Measurements from ENCODE around the gene SLC2A8.

Gene SLC2A8

DNA sequence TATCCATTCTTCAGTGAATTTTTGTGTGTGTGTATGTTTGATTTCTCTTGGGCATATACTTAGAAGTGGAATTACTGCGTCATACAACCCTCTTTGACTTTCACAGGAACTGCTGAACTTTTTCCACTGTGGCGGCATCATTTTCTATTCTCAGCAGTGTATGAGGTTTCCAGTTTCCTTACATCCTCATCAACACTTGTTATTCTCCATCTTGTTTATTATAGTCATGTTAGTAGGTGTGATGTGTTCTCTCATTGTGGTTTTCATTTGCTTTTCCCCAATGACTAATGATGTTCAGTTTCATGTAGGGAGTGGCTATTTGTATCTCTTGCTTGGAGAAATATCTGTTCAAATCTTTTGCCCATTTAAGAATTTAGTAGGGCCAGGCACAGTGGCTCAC, 29.8 kb downstream of the SLC2A8 start:
- in situ Hi-C loops (cut with MboI; ENCODE audit: low sequenced_read_pairs) = no loop called here

DNA sequence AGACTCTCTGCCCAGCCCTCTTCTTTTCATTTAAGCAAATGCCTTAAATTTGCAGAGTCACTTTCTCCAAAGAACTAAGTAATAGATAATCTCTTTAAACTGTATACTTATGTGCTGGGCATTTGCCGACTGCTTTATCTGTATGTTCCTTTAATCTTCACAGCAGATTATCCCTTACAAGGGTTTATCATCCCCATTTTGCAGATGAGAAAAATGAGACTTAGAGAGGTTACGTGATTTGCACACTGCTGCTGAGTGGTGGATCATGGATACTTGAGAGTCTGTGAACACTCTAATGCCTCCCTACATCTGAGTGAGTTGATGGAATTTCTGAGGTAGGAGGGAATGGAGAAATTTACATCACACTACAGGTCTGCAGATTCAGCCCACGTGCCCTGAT, 31.4 kb downstream of the SLC2A8 start:
- in situ Hi-C loops (cut with MboI; ENCODE audit: low sequenced_read_pairs) = no loop called here

DNA sequence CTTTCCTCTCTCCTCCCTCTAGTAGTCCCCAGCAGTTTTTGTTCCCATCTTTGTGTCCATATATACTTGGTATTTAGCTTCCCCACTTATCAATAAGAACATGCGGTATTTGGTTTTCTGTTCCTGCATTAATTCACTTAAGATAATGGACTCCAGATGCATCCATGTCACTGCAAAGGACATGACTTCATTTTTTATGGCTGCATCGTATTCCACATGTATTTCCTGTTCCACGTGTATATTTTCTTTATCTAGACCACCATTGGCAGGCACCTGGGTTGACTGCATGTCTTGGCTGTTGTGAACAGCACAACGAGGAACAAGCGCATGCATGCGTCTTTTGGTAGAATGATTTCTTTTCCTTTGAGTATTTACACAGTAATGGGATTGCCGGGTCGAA, 33.4 kb downstream of the SLC2A8 start:
- in situ Hi-C loops (cut with MboI; ENCODE audit: low sequenced_read_pairs) = no loop called here

DNA sequence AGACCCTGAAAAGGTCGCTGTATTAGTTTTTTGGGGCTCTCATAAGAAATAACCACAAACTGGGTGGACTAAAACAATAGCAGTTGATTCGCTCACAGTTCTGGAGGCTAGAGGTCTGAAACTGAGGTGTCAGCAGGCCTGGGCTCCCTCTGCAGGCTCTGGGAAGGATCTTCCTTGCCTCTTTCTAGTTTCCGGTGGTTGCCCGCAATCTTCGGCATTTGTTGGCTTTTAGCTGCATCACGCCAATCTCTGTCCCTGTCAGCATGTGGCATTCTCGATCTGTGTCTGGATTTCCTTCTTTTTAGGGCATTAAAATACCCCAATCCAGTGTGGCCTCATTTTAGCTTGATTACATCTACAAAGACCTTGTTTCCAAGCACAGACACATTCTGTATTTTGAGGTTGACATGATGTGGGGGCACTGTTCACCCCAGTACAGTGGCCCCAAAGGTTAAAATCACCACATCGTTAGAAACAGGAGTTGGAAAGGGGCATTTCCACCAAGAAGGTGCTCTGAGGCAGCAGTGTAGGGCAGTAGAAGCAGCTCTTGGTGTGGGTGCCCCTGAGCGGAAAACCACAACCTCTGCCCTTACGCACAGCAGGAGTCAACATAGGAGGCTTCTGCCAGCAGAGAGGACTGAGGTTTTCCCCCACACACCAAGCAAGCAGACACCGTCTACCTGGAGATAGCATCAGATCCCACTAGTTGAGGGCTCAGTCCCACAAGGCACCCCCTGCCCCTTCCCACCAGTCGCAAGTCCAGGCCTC, 40.7 kb downstream of the SLC2A8 start:
- in situ Hi-C loops (cut with MboI; ENCODE audit: low sequenced_read_pairs) = no loop called here

DNA sequence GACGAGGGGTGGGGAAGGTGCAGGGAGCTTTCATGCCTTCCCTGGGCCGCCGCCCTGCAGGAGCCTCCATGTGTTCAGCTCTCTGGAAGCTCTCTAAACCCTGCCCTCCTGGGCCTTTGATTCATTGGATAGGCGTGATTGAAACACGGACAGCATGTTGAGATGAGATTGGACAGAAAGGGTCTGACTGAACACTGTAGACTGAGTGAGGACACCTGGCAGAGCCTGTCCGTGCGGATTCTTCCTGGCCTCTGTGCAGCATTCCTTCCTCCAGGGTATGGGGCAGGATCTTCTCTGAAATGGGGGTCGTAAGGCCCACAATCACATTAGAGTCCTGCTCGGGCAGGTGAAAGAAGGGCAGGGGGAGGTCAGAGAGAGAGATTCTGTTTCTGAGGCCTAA, 41.4 kb downstream of the SLC2A8 start:
- in situ Hi-C loops (cut with MboI; ENCODE audit: low sequenced_read_pairs) = no loop called here

DNA sequence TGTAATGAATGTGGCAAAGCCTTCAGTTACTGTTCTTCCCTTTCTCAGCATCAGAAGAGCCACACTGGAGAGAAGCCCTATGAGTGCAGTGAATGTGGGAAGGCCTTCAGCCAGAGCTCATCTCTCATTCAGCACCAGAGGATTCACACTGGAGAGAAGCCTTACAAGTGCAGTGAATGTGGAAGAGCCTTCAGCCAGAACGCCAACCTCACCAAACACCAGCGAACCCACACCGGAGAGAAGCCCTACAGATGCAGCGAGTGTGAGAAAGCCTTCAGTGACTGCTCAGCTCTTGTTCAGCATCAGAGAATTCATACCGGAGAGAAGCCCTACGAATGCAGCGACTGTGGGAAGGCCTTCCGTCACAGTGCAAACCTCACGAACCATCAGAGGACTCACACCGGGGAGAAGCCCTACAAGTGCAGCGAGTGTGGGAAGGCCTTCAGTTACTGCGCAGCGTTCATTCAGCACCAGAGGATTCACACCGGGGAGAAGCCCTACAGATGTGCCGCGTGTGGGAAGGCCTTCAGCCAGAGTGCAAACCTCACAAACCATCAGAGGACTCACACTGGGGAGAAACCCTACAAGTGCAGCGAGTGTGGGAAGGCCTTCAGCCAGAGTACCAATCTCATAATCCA, 47.4 kb downstream of the SLC2A8 start:
- in situ Hi-C loops (cut with MboI; ENCODE audit: low sequenced_read_pairs) = no loop called here

DNA sequence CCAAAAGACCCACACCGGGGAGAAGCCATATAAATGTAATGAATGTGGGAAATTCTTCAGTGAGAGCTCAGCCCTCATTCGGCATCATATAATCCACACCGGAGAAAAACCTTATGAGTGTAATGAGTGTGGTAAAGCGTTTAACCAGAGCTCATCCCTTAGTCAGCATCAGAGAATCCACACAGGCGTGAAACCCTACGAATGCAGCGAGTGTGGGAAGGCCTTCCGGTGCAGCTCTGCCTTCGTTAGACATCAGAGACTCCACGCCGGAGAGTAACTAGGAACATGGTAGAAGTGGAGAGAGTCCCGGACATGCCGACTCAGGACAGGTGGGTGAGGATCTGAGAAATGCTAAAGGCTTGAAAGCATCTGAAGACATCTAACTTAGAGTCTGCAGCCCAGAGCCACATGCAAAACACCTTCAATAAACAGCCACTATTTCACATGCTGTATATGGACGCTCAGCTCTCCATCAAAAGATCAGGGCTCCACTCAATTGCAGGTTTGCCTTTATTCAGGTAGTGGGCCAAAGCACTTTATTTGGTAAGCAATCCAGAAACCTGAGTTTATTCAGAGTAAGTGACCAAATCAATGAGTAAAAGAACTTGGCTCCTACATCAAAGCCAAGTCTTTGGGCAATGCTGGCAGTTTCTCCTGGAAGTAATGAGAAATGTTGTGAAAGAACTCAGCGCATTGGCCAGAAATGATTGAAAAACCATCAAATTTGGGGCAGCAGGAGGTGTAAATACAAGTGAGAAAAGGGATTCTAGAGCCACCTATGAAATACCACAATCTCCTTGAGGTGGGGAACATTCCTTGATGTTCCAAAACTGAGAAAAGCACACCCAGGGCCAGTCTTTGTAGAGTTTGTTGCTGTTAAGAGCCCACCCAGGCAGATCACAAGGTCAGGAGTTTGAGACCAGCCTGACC, 48.2 kb downstream of the SLC2A8 start:
- in situ Hi-C loops (cut with MboI; ENCODE audit: low sequenced_read_pairs) = no loop called here

DNA sequence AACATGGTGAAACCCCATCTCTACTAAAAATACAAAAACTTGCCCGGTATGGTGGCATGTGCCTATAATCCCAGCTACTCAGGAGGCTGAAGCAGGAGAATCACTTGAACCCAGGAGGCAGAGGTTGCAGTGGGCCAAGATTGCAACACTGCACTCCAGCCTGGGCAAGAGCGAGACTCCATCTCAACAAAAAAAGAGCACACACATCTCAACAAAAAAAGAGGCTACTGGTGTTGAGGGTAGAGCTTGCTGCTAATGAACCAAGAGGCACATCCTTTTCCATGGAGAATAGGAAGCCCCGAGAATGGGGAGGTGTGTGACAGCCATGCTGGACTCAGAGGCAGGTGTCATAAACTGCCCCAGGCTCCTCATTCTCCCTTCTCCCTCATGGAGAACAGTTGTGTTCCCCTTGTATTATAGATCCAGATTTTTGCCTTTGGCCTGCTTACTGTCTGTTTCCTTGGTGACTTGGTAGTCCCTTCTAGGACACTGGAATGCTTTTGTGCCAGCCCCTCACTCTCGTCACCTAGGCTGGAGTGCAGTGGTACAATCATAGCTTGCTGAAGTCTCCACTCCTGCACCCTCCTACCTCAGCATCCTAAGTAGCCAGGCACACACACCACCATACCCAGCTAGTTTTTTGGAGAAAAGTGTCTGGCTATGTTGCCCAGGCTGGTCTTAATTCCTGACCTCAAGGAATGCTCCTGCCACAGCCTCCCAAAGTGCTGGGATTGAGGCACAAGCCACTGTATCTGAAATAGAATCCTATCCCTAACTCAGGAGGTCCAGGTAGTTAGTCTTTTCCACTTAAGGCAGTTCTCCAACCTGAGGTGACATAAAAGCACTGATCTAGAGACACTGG, 49.1 kb downstream of the SLC2A8 start:
- in situ Hi-C loops (cut with MboI; ENCODE audit: low sequenced_read_pairs) = no loop called here

DNA sequence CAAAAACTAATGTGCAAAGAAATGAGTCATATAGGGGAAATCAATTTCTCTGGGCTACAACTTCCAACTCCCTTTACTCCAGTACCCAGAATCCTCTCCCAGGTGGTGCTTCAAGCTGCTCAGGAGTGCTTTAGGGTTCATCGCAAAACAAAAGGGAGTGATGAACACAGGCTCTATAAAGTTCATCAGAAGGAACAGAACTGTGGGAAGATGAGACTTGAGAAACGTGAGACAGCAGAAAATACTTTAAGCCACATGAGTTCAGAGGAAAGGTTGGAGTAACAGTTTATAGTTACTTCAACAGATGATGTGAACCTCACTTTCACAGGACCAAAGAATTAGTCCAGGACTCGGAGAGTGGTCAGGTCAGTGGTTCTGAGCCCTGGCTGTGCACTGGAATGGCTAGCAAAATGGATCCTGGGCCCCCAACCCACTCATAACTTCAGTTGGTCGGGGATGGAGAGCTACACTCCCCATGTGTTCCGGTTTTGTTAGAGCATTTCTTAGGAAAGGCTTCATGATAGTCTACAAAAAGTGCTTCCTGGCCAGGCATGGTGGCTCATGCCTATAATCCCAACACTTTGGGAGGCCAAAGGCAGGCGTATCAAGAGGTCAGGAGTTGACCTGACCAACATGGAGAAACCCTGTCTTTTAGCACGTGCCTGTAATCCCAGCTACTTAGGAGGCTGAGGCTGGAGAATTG, 49.9 kb downstream of the SLC2A8 start:
- in situ Hi-C loops (cut with MboI; ENCODE audit: low sequenced_read_pairs) = no loop called here

DNA sequence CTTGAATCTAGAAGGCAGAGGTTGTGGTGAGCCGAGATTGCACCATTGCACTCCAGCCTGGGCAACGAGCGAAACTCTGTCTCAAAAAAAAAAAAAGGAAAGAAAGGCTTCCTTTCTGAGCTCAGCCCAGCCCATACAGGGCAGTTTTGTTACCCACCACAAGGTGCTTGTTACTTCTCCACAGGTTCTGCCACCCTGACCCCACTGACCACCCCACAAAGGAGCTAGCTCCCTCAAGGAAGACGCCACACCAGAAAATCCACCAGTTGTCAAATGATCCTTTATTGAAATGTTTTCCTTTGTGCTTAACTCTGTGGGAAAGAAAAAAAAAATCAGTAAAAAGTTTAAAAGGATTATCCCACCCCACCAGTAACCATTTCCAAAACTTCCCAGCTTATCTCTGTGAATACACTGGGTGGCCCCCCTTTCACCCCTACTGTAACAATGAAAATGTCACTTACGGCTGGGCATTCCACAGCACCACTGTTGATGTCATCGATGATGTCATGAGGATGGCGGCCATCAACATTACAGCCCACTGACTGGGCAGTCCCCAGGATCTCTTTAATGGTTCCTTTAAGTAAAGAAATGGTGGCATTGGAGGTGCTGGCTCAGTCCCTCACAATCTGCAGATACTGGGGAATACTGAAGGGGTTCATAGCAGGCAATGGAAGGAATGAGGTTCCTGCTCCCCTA, 50.6 kb downstream of the SLC2A8 start:
- in situ Hi-C loops (cut with MboI; ENCODE audit: low sequenced_read_pairs) = no loop called here

DNA sequence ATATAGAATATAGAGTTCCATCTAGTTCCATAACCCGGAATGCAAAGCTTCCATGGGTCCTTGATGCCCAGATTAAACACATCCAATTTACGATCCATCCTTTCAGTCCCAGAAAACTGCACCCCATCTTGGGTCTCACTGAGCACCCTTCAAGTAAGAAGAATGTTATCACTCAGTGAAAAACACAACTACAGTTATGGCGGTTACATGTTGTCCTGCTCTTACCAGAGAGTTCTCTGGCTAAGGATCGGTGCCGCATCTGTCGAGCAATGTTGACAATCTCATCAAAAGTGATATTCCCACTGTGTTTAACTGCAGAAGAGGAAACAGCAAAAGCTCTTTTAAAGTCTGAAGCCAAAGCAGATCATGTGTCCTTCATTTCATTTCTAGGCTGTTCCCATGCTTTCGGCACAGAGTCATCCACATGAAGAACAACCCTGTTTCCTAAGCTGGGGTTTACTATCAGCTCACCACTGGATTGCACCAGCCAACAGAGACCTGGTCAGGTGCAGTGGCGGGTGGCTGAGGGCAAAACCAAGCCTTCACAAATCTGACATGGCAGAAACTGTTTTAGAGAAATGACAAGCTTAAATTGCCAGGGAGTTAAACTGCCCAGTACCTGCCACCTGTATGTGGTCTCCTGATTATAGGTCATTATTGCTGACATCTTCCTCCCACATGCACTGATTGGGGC, 51.3 kb downstream of the SLC2A8 start:
- in situ Hi-C loops (cut with MboI; ENCODE audit: low sequenced_read_pairs) = no loop called here

DNA sequence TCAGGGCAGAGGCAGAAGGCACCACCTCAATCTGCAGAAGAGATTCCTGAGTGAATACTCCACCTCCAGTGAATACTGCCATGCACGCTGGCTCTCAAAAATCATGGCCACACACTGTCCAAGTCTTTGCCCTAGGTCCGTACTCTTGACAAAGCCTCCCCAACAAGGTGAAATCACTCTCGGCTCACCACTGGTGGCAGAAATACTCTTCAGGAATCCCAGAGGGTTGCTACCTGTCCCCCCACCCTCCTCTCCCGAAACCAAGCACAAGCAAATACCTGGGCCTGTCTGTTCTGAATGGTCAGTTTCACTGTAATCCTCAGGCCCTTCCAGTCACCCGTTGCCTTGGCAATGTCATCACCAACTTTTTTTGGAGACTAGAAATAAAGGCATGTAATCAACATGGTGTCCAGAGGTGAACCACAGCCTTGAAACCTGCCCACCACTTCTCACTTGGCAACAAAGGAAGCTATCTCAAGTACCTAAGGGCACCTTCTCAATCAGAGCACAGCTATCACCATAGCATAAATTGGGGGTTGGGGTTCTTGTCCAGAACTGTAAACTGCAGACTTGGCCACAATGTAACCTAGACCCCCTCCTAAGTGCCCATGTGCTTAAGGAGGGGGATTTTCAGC, 52.5 kb downstream of the SLC2A8 start:
- in situ Hi-C loops (cut with MboI; ENCODE audit: low sequenced_read_pairs) = no loop called here

DNA sequence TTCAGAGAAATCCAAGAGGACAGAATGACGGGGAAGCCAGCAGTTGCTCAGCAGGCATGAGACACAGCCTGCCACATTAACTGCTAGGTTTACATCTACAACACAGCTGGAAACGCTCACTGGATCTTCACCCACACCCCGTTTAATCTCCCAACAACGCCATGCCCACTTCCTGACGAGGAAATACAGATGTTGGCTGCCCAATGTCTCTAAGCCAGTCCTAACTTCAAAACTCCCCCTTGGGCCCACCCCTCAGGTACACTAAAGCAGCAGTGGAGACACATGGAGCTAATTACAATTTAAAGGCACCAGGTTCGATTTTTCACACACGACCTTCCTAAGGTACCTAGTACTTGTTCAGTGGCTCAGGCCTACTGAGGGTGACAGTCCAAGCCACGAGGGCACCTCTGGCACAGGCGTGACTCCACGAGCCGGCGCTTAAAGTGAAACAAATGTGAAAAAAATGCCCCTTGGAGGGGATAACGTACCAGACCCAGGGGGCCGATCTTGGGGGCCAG, 53.3 kb downstream of the SLC2A8 start:
- in situ Hi-C loops (cut with MboI; ENCODE audit: low sequenced_read_pairs) = no loop called here

DNA sequence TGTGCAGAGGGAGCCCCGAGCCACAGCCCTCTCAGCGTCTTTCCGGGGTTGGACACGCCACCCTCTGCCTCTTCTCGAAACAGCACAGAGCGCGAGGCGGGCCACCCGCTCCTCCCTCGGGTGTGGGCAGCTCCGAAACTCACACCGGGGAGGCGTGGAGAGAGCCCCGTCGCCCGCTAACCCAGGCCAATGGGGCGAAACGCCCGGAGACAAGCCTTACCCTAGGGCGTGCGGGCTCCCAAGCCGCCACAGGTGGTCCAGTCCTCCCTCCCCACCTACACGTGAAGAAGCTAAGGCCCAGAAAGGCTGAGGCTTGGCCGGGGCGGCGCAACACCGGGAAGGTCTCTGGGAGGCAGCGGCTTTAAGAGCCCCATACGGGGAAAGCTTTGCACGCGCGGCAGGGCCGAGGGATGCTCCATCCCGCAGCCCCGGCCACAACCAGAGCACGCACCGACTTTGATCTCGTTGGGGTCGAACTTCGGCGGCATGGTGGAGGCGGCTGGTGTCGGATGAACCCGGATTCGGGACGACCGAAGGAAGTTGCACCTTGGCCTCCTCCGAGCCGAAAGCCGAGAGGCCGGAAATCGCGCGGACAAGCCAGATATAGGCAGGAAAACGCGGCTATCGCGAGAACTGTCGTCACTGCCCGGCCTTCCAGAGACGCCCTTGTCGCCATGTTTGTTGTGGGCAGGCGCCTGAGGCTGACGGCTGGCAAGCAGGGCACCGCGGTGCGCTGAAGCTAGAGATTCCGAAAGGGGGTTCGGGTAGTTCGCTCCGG, 54.0 kb downstream of the SLC2A8 start, which contains the start of the genes LRSAM1 and RPL12:
TSS of gene LRSAM1 (plus strand) at position 681 of the 778 bp plus-strand sequence. CDS start 3,018 bp downstream, outside the sequence.
TSS of gene RPL12 (minus strand) at position 577 of the 778 bp plus-strand sequence. CDS start at position 488, 89 bp downstream.
- in situ Hi-C loops (cut with MboI; ENCODE audit: low sequenced_read_pairs) = no loop called here

DNA sequence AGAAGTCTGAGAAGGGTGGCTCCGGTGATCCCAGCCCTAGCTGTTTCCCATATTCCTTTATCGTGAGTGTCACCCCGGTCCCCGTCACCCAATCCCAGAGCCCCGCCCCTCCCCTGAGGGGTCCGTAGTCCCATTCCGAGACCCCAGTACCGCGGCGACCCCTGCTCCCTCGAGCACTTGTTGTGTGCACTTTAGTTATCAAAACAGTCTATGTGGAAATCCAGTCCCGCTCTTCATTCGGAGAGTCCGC, 54.6 kb downstream of the SLC2A8 start:
- in situ Hi-C loops (cut with MboI; ENCODE audit: low sequenced_read_pairs) = no loop called here

DNA sequence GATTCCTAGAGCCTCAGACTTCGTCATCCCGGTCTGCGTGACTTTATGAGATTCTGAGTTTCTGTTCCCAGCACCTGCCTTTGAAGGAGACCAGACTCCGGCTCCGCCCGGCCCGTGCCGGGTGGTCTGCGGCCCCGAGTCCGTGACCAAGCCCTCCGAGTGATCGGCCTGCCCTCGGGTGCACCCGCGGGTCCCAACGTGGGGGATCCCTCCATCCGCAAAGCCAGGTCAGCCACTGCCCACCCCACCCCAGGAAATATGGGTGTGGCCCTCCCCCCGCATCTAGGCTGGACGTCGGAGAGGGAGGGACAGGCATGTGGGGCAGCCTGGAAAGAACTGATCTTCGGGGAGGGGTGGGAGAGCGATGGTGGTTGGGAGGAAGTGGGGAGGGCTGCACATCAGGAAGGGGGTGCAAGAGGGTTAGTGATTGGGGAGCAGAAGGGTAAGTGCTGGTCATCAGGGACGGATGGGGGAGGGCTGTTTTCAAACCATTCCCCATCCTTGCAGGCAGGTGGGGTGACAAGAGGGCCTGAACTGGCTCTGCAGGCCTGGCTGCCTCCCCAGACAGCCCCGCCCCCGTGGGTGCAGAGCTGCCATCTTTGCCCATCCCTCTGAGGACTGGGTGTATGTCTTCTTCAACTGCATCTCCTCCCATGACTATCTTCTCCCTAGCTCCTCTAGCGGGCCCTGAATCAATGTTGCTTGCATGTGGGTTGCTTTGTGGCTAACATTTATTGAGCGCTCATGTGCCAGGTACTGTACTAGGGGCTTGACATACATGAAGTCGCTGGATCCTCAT, 55.1 kb downstream of the SLC2A8 start:
- in situ Hi-C loops (cut with MboI; ENCODE audit: low sequenced_read_pairs) = no loop called here

DNA sequence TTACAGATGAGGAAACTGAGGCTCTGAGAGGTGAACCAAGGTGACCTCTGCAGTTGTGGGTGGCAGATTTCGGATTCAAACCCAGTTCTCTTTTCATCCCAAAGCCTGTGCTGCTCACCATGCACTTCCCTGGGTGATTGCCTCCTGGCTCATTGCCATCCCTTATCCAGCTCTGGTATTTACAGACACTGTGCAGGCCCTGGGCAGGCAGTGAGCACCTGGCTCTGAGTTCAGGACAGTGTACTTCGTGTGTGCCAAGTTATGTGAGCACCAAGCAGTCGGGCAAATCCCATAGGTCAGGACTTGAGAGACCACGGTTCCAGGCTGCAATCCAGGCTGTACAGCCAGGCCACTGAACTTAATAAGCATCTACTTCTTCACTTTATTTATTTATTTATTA, 55.7 kb downstream of the SLC2A8 start:
- in situ Hi-C loops (cut with MboI; ENCODE audit: low sequenced_read_pairs) = no loop called here

Measured in HL-60/S4 (cell line).